HL-60 (cell line): Measurements from ENCODE around the gene GNG7.
"Not testable (repeated sequence)": the region's sequence is repeated elsewhere in the genome, so short reads cannot be mapped to it uniquely, and the experiment has no call there.

Experiments used
- CTCF ChIP-seq: IDR thresholded peaks from one replicate; pipeline ENCODE4 v1.5.1; 2011; ENCODE audit warnings: low read length, control low read depth, inconsistent platforms; ENCODE audit not compliant: insufficient read depth
- POLR2AphosphoS5 ChIP-seq: IDR thresholded peaks from 2 replicates; pipeline ENCODE4 v1.6.1; 2012; ENCODE audit warnings: low read depth
- TF ChIP-seq, protein P1 (sequence below): IDR thresholded peaks from 2 replicates; pipeline ENCODE4 v1.6.1; 2012; ENCODE audit warnings: low read depth; ENCODE audit not compliant: insufficient replicate concordance

DNA sequence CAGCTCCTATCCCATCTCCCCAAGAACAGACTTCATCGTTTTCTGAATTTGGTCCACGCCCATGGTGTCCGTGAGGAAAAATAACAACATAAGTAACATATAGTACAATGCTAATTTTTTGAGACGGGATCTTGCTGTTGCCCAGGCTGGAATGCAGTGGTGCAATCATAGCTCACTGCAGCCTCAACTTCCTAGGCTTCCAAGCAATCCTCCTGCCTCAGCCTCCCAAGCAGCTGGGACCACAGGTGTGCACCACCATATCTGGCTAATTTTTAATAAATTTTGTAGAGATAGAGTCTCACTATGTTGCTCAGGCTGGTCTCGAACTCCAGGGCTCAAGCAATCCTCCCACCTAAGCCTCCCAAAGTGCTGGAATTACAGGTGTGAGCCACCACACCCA lies 23.5 kb downstream of the GNG7 start:
- not testable (repeated sequence) for TF ChIP-seq CTCF, POLR2AphosphoS5
- TF ChIP-seq, protein P1, sequence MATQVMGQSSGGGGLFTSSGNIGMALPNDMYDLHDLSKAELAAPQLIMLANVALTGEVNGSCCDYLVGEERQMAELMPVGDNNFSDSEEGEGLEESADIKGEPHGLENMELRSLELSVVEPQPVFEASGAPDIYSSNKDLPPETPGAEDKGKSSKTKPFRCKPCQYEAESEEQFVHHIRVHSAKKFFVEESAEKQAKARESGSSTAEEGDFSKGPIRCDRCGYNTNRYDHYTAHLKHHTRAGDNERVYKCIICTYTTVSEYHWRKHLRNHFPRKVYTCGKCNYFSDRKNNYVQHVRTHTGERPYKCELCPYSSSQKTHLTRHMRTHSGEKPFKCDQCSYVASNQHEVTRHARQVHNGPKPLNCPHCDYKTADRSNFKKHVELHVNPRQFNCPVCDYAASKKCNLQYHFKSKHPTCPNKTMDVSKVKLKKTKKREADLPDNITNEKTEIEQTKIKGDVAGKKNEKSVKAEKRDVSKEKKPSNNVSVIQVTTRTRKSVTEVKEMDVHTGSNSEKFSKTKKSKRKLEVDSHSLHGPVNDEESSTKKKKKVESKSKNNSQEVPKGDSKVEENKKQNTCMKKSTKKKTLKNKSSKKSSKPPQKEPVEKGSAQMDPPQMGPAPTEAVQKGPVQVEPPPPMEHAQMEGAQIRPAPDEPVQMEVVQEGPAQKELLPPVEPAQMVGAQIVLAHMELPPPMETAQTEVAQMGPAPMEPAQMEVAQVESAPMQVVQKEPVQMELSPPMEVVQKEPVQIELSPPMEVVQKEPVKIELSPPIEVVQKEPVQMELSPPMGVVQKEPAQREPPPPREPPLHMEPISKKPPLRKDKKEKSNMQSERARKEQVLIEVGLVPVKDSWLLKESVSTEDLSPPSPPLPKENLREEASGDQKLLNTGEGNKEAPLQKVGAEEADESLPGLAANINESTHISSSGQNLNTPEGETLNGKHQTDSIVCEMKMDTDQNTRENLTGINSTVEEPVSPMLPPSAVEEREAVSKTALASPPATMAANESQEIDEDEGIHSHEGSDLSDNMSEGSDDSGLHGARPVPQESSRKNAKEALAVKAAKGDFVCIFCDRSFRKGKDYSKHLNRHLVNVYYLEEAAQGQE: not testable (repeated sequence)
